Mesodermal cell (in vitro differentiated cells): ENCODE data around the gene UPF2.

Experiments used
- H3K27ac ChIP-seq: 2 replicates; pipeline ENCODE4 v1.7.0; 2013; ENCODE audit warnings: mild to moderate bottlenecking, low read depth, low read length, moderate library complexity; ENCODE audit not compliant: severe bottlenecking
- H3K36me3 ChIP-seq: 2 replicates; pipeline ENCODE4 v1.7.1; 2013; ENCODE audit warnings: mild to moderate bottlenecking, low read length, moderate library complexity; ENCODE audit not compliant: control insufficient read depth, insufficient read depth
- H3K4me1 ChIP-seq: one replicate; pipeline ENCODE4 v1.7.1; 2013; ENCODE audit warnings: mild to moderate bottlenecking, low read length; ENCODE audit not compliant: insufficient read depth, control insufficient read depth, poor library complexity, severe bottlenecking
- H3K4me3 ChIP-seq: 2 replicates; pipeline ENCODE4 v1.7.0; 2013; ENCODE audit warnings: low read length, control low read depth, mild to moderate bottlenecking; ENCODE audit not compliant: insufficient read depth, poor library complexity, severe bottlenecking; ENCODE audit errors: extremely low read depth
- H3K9me3 ChIP-seq: 2 replicates; pipeline ENCODE4 v1.7.1; 2013; ENCODE audit warnings: mild to moderate bottlenecking, low read length, moderate library complexity; ENCODE audit not compliant: control insufficient read depth
- WGBS, 2 experiments: methylation state at CpG; one replicate each; pipeline ENCODE4 v1.1.5; 2013; ENCODE audit warnings: missing lambda C conversion rate in 2 of 2; ENCODE audit not compliant: insufficient coverage in 2 of 2; 5-methylcytosine and 5-hydroxymethylcytosine counted together

Gene UPF2

DNA sequence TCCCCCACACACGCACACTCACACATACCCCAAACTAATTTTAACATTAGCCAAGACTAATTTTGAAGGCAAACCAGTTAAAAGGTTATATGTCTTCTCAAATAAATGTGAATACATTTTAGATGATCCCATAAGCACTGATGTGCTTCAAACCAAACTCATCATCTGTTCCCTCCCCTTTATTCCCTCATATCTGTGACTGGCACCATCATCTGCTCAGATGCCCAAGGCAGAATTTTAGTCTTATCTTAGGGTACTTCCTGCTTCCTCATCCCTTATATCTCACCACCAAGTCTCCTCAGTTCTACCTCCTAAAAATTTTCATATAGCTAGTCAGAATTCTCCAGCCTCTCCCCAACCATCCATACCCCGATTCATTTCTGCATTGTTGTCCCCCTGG is 80.4 kb downstream of the UPF2 start:
- no peak overlapping the region for H3K27ac ChIP-seq
- H3K9me3 ChIP-seq: no peaks in the 10 kb centered on the region
- 100% methylated on average over 1 of the region's 2 CpGs for WGBS, 2 experiments
- H3K4me3 ChIP-seq: no peak overlapping the region
- H3K4me1 ChIP-seq: no peaks in the 10 kb centered on the region
- H3K36me3 ChIP-seq: peaks cover 67% of the 10 kb centered on the region

DNA sequence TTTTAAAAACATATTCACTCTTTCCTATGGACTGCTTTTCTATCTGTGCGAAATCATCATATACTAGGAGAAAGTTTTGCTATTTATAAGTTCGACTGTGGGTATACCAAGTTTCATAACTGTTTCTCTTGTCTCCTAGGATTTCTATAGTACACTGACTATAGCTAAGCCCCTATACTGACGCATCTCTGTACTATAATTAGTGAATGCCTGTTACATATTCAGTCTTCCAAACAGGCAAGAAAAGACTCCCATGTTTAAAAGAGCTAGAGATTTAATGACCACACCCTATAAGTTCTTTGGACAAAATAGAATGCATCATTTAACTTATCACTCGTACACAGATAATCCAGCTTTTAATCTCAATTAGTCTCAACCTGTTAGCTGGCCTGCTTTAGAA is 80.8 kb downstream of the UPF2 start:
- H3K4me1 ChIP-seq: no peaks in the 10 kb centered on the region
- H3K9me3 ChIP-seq: no peaks in the 10 kb centered on the region
- 80 to 92% methylated on average over 1 to 2 of the region's 4 CpGs for WGBS, 2 experiments
- peaks cover 70% of the 10 kb centered on the region for H3K36me3 ChIP-seq
- no peak overlapping the region for H3K4me3 ChIP-seq
- H3K27ac ChIP-seq: no peak overlapping the region

- no peak overlapping the region for H3K27ac ChIP-seq
- no CpG with 5 or more reads among the region's 4 CpGs for WGBS, 2 experiments
- no peaks in the 10 kb centered on the region for H3K9me3 ChIP-seq
- H3K4me3 ChIP-seq: no peak overlapping the region
- H3K4me1 ChIP-seq: no peaks in the 10 kb centered on the region
- peaks cover 80% of the 10 kb centered on the region for H3K36me3 ChIP-seq
Observed at GRCh38 chr10:11959966-11960365, 82.6 kb downstream of the UPF2 start.

GRCh38 chr10:11958956-11959355 is 83.7 kb downstream of the UPF2 start:
- no peak overlapping the region for H3K27ac ChIP-seq
- 96 to 100% methylated on average over 3 to 4 of the region's 7 CpGs for WGBS, 2 experiments

DNA sequence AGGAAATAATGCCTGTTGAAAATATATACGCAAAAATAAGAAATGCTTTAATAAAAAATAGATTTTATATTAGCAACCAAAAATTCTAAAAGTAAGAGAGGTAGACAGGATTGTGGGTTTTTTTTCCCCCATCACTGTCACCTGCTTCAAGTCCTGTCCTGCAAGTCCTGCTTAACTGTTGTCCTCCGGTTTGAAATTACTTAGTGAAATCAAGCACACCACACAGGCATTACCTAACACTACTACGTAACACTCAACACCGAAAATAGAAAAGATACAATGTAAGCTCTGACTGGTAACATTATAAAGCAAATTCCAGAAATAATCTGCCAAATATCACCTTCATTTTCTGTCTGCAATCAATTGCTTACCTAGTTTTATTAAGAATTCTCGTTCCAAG is 90.9 kb downstream of the UPF2 start:
- Histone ChIP-seq H3K4me1 (no peaks in the 10 kb centered on the region), H3K27ac (no peak overlapping the region), H3K4me3 (no peak overlapping the region), H3K9me3 (no peaks in the 10 kb centered on the region), H3K36me3 (peaks cover 56% of the 10 kb centered on the region)
- 93 to 100% methylated on average over 3 to 4 of the region's 5 CpGs for WGBS, 2 experiments

More at GRCh38 chr10:11958956-11959355, 83.7 kb downstream of the UPF2 start:
- H3K4me1 ChIP-seq: no peaks in the 10 kb centered on the region
- no peaks in the 10 kb centered on the region for H3K9me3 ChIP-seq
- no peak overlapping the region for H3K4me3 ChIP-seq
- H3K36me3 ChIP-seq: peaks cover 71% of the 10 kb centered on the region

GRCh38 chr10:11950325-11951018 is 92.1 kb downstream of the UPF2 start:
- 95 to 100% methylated on average over 4 to 9 of the region's 9 CpGs for WGBS, 2 experiments
- Histone ChIP-seq H3K4me3 (no peak overlapping the region), H3K9me3 (no peaks in the 10 kb centered on the region), H3K4me1 (no peaks in the 10 kb centered on the region), H3K27ac (no peak overlapping the region), H3K36me3 (peaks cover 44% of the 10 kb centered on the region)

DNA sequence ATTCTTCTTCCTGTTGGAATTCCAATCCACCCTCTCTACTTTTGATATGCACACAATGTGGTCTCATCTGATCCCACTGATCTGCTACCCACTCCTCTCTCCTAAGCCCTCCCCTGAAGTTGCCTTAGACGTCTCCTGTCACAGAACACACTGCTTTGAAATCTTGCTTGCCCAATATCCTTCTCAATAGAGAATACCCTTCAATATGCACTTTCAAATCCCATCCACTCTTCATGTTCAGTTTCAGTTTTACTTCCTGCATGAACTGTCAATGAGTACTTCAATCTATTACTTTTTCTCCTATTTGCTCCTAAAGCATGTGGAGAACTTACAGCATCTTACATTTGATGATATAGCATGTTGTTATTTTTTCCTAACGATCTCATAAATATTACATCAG is 93.5 kb downstream of the UPF2 start:
- WGBS, 2 experiments: 45 to 67% methylated on average over 1 of the region's 2 CpGs
- H3K27ac ChIP-seq: no peak overlapping the region
- no peaks in the 10 kb centered on the region for H3K4me1 ChIP-seq
- no peaks in the 10 kb centered on the region for H3K9me3 ChIP-seq
- peaks cover 39% of the 10 kb centered on the region for H3K36me3 ChIP-seq
- no peak overlapping the region for H3K4me3 ChIP-seq

DNA sequence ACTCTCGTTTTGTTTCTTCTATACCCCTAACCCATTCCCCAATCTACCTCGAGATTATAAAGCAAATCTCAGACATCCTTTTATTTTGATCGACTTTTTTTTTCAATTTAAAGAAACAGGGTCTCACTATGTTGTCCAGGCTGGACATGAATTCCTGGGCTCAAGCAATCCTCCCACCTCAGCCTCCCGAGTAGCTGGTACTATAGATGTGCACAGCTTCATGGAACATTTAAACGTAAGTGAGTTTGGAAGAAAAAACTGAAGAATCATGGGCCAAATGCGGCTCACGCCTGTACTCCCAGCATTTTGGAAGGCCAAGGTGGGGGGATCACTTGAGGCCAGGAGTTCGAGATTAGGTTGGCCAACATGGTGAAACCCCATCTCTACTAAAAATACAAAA is 96.0 kb downstream of the UPF2 start:
- WGBS, 2 experiments: 96% methylated on average over 7 of the region's 8 CpGs
- Histone ChIP-seq H3K9me3 (no peaks in the 10 kb centered on the region), H3K36me3 (peaks cover 36% of the 10 kb centered on the region), H3K4me1 (no peaks in the 10 kb centered on the region), H3K27ac (no peak overlapping the region), H3K4me3 (no peak overlapping the region)

DNA sequence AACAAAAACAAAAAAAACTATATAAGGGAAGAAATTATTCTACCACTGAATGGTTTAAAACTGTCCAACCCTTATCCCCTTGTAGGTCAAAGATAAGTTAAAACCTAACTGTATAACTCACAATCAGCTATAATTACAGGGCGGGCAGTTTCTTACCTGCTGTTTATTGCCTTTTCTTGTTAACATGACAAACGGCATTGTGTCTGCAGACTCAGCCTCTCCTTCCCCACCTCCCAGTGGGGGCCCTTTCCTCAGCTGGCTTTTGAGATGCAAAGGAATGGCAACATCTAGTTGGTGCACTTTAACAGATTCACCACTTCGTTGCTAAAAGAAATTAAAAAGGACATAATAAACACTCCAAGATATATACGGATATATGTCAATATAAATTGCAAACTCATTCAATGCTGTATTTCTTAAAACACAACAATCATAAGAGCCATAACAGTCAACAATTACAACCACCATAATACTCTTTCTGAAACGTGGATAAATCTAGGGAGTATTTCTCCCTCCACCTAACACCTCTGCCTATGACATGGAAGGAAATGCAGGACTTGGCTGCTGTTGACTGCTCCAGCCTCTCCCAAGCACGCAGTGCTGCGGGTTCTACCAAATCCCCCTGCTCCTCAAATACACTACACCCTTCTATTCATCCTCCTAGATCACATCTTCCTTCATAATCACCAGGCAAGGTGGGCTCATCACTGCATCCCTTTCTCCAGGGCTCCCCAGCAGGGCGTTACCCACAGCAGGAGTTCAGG is 106.0 kb downstream of the UPF2 start:
- no peaks in the 10 kb centered on the region for H3K4me1 ChIP-seq
- no peak overlapping the region for H3K4me3 ChIP-seq
- H3K9me3 ChIP-seq: no peaks in the 10 kb centered on the region
- no peak overlapping the region for H3K27ac ChIP-seq
- peaks cover 46% of the 10 kb centered on the region for H3K36me3 ChIP-seq
- WGBS, 2 experiments: 19 to 51% methylated on average over 4 of the region's 8 CpGs

- H3K4me1 ChIP-seq: no peaks in the 10 kb centered on the region
- H3K9me3 ChIP-seq: no peaks in the 10 kb centered on the region
- no peak overlapping the region for H3K27ac ChIP-seq
- no peak overlapping the region for H3K4me3 ChIP-seq
- 70 to 72% methylated on average over 3 of the region's 7 CpGs for WGBS, 2 experiments
- peaks cover 53% of the 10 kb centered on the region for H3K36me3 ChIP-seq
Observed at GRCh38 chr10:11934262-11934661, 108.3 kb downstream of the UPF2 start.
